Endodermal cell (in vitro differentiated cells): ENCODE measurements around the gene PRKAR1A. TPM values are rescaled to one million over a fixed set of nuclear protein-coding genes. Genes with fewer than 3 reads are reported as not detected.

Source experiments
- DNase-seq: peaks from one replicate; pipeline ENCODE4 v3.0.0-alpha.2; 2017
- H3K27ac ChIP-seq: 2 replicates; pipeline ENCODE4 v1.5.1; 2013; ENCODE audit warnings: mild to moderate bottlenecking, low read depth, low read length, moderate library complexity
- H3K27me3 ChIP-seq: 2 replicates; pipeline ENCODE4 v1.6.1; 2013; ENCODE audit warnings: mild to moderate bottlenecking, low read length, moderate library complexity; ENCODE audit not compliant: insufficient read depth, control insufficient read depth, poor library complexity, severe bottlenecking
- H3K36me3 ChIP-seq: 2 replicates; pipeline ENCODE4 v1.7.0; 2013; ENCODE audit warnings: mild to moderate bottlenecking, low read length, moderate library complexity; ENCODE audit not compliant: control insufficient read depth, insufficient read depth
- H3K4me1 ChIP-seq: one replicate; pipeline ENCODE4 v1.7.0; 2013; ENCODE audit warnings: low read length; ENCODE audit not compliant: control insufficient read depth, insufficient read depth
- H3K4me3 ChIP-seq: 2 replicates; pipeline ENCODE4 v1.5.1; 2013; ENCODE audit warnings: mild to moderate bottlenecking, low read length, moderate library complexity
- H3K9ac ChIP-seq: 2 replicates; pipeline ENCODE4 v1.6.1; 2013; ENCODE audit warnings: mild to moderate bottlenecking, low read length, moderate library complexity; ENCODE audit not compliant: poor library complexity, severe bottlenecking; ENCODE audit errors: extremely low read depth
- H3K9me3 ChIP-seq: 2 replicates; pipeline ENCODE4 v1.6.1; 2013; ENCODE audit warnings: mild to moderate bottlenecking, low read length, moderate library complexity; ENCODE audit not compliant: control insufficient read depth
- H3K27ac Mint-ChIP-seq: 2 replicates; pipeline ENCODE4 v1.8.0; 2020; ENCODE audit warnings: mixed read lengths
- H3K27me3 Mint-ChIP-seq: 2 replicates; pipeline ENCODE4 v1.8.0; 2021; ENCODE audit warnings: mild to moderate bottlenecking, mixed read lengths; ENCODE audit not compliant: insufficient read depth
- H3K36me3 Mint-ChIP-seq: 2 replicates; pipeline ENCODE4 v1.8.0; 2020; ENCODE audit warnings: low read depth, mixed read lengths
- H3K4me1 Mint-ChIP-seq: 2 replicates; pipeline ENCODE4 v1.8.0; 2020; ENCODE audit warnings: mixed read lengths
- H3K4me3 Mint-ChIP-seq: 2 replicates; pipeline ENCODE4 v1.8.0; 2020; ENCODE audit warnings: mild to moderate bottlenecking, moderate library complexity, mixed read lengths
- H3K9me3 Mint-ChIP-seq: 2 replicates; pipeline ENCODE4 v1.8.0; 2020; ENCODE audit warnings: mild to moderate bottlenecking, mixed read lengths
- CTCF ChIP-seq: fragments of 200-600 bp; sonication (generic); conservative IDR thresholded peaks from 2 replicates; pipeline ENCODE4 v1.5.0; 2021; ENCODE audit warnings: antibody characterized with exemption, mild to moderate bottlenecking
- WGBS, 2 experiments: methylation state at CpG; one replicate each; pipeline versions ENCODE4 v1.1.5 to v1.1.7; 2013; ENCODE audit warnings: missing lambda C conversion rate in 2 of 2, mixed read lengths in 1 of 2; ENCODE audit not compliant: insufficient coverage in 1 of 2, insufficient read length in 1 of 2; 5-methylcytosine and 5-hydroxymethylcytosine counted together
- total RNA-seq, 2 donors: library from RNA; stranded (reverse); fragmentation: NEBNext Ultra II Directional in 1 of 2; extraction: Animal tissue kit (Norgen Biotek cat#: 25700) in 1 of 2; gene quantifications; 2 replicates in 1 of 2; 3 replicates in 1 of 2; pipeline ENCODE4 v1.2.1, GENCODE V29; 2021

PRKAR1A gene
- total RNA-seq, 2 donors from 2014 or later = 194 to 227 TPM

GRCh38 chr17:68559316-68559715 lies 47.1 kb downstream of the PRKAR1A start:
- WGBS, 2 experiments = 86% methylated on average over 1 of the region's 1 CpG; no CpG with 5 or more reads in 1 of the 2 experiments
- Mint-ChIP-seq H3K36me3 (peaks cover 44% of the 10 kb centered on the region), H3K27me3 (no peaks in the 10 kb centered on the region), H3K27ac (no peak overlapping the region), H3K4me1 (no peaks in the 10 kb centered on the region), H3K9me3 (no peaks in the 10 kb centered on the region), H3K4me3 (no peak overlapping the region)
- peaks cover 5% of the 10 kb centered on the region for H3K9me3 ChIP-seq
- DNase-seq = no peak
- no peak for TF ChIP-seq CTCF
- no peaks in the 10 kb centered on the region for H3K27me3 ChIP-seq
- no peak overlapping the region for H3K9ac ChIP-seq
- no peak overlapping the region for H3K27ac ChIP-seq
- no peak overlapping the region for H3K4me3 ChIP-seq
- H3K4me1 ChIP-seq = no peaks in the 10 kb centered on the region
- H3K36me3 ChIP-seq = peaks cover 46% of the 10 kb centered on the region

- Mint-ChIP-seq H3K4me3 (no peak overlapping the region), H3K4me1 (no peaks in the 10 kb centered on the region), H3K27ac (no peak overlapping the region), H3K27me3 (no peaks in the 10 kb centered on the region), H3K9me3 (no peaks in the 10 kb centered on the region), H3K36me3 (peaks cover 34% of the 10 kb centered on the region)
- no peaks in the 10 kb centered on the region for H3K4me1 ChIP-seq
- no peak overlapping the region for H3K27ac ChIP-seq
- H3K27me3 ChIP-seq = no peaks in the 10 kb centered on the region
- no peak overlapping the region for H3K4me3 ChIP-seq
- no peak for TF ChIP-seq CTCF
- 83% methylated on average over 2 of the region's 3 CpGs; no CpG with 5 or more reads in 1 of the 2 experiments for WGBS, 2 experiments
- H3K9ac ChIP-seq = no peak overlapping the region
- H3K36me3 ChIP-seq = peaks cover 29% of the 10 kb centered on the region
- DNase-seq = no peak
- H3K9me3 ChIP-seq = no peaks in the 10 kb centered on the region
Observed at GRCh38 chr17:68560966-68561720, 48.9 kb downstream of the PRKAR1A start.

- Histone ChIP-seq H3K9me3 (no peaks in the 10 kb centered on the region), H3K36me3 (peaks cover 26% of the 10 kb centered on the region), H3K27me3 (no peaks in the 10 kb centered on the region), H3K4me3 (no peak overlapping the region), H3K4me1 (no peaks in the 10 kb centered on the region), H3K27ac (no peak overlapping the region), H3K9ac (no peak overlapping the region)
- no peak for TF ChIP-seq CTCF
- no peak overlapping the region for H3K4me3 Mint-ChIP-seq
- peaks cover 29% of the 10 kb centered on the region for H3K36me3 Mint-ChIP-seq
- WGBS, 2 experiments = 97 to 100% methylated on average over 4 of the region's 4 CpGs
- DNase-seq = peak; percentile 31
- no peaks in the 10 kb centered on the region for H3K4me1 Mint-ChIP-seq
- H3K27ac Mint-ChIP-seq = no peak overlapping the region
- peaks cover 1% of the 10 kb centered on the region for H3K9me3 Mint-ChIP-seq
- no peaks in the 10 kb centered on the region for H3K27me3 Mint-ChIP-seq
Observed at GRCh38 chr17:68562736-68563135, 50.5 kb downstream of the PRKAR1A start.
